Tibial nerve (tissue), 4 donors: ENCODE results near the gene CTLA4.

Experiments
- CTCF ChIP-seq, 5 experiments: fragments of 200-600 bp in 3 of 5; fragments of 450-650 bp in 2 of 5; sonication (generic) in 3 of 5; IDR thresholded peaks; one replicate each; pipeline ENCODE4 v1.5.1; 2016 to 2019; ENCODE audit warnings: antibody characterized with exemption in 5 of 5, mild to moderate bottlenecking in 3 of 5, moderate library complexity in 2 of 5
- EP300 ChIP-seq, 2 donors: sonication (generic); formaldehyde crosslinking; IDR thresholded peaks; one replicate each; pipeline ENCODE4 v1.6.1; 2017; ENCODE audit warnings: antibody characterized with exemption in 2 of 2, mild to moderate bottlenecking in 1 of 2
- POLR2A ChIP-seq, 2 donors: fragments of 450-650 bp; IDR thresholded peaks; one replicate each; pipeline ENCODE4 v1.6.1; 2017; ENCODE audit warnings: antibody characterized with exemption in 2 of 2, mild to moderate bottlenecking in 2 of 2, moderate library complexity in 2 of 2

DNA sequence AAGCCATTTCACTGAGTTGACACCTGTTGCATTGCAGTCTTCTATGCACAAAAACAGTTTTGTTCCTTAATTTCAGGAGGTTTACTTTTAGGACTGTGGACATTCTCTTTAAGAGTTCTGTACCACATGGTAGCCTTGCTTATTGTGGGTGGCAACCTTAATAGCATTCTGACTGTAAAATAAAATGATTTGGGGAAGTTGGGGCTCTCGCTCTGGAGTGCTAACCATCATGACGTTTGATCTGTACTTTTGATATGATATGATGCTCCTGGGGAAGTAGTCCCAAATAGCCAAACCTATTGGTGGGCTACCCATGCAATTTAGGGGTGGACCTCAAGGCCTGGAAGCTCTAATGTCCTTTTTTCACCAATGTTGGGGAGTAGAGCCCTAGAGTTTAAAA, 3.4 kb downstream of the CTLA4 start:
- TF ChIP-seq POLR2A (IDR thresholded peaks at IDR 0.05) (no peak), CTCF (IDR thresholded peaks at IDR 0.05) (no peak), EP300 (IDR thresholded peaks at IDR 0.05) (no peak)
